DMS79 (cell line): ENCODE data around the gene RICTOR.

Experiments used
- DNase-seq: peaks from one replicate; lab custom pipeline; 2025; lab: John Stamatoyannopoulos, UW

Gene RICTOR

GRCh38 chr5:38932854-38933408 is 141.3 kb downstream of the RICTOR start:
- no peak for DNase-seq

GRCh38 chr5:38931731-38932130 is 142.5 kb downstream of the RICTOR start:
- DNase-seq, result no peak

GRCh38 chr5:38929838-38930237 is 144.4 kb downstream of the RICTOR start:
- DNase-seq, result no peak

GRCh38 chr5:38927470-38927869 is 146.7 kb downstream of the RICTOR start:
- DNase-seq, result no peak

- DNase-seq, result no peak
Observed at GRCh38 chr5:38926121-38926520, 148.1 kb downstream of the RICTOR start.

GRCh38 chr5:38925154-38925925 is 148.9 kb downstream of the RICTOR start:
- no peak for DNase-seq

GRCh38 chr5:38923661-38924451 is 150.3 kb downstream of the RICTOR start:
- no peak for DNase-seq

GRCh38 chr5:38922199-38922598 is 152.0 kb downstream of the RICTOR start:
- no peak for DNase-seq

GRCh38 chr5:38921174-38921573 is 153.0 kb downstream of the RICTOR start:
- no peak for DNase-seq

- no peak for DNase-seq
Observed at GRCh38 chr5:38916802-38917201, 157.4 kb downstream of the RICTOR start.

GRCh38 chr5:38913714-38914113 is 160.5 kb downstream of the RICTOR start:
- no peak for DNase-seq

GRCh38 chr5:38911933-38912332 is 162.3 kb downstream of the RICTOR start:
- DNase-seq, result no peak

- no peak for DNase-seq
Observed at GRCh38 chr5:38906503-38906902, 167.7 kb downstream of the RICTOR start.

- DNase-seq, result no peak
Observed at GRCh38 chr5:38905516-38905915, 168.7 kb downstream of the RICTOR start.

- DNase-seq, result no peak
Observed at GRCh38 chr5:38899936-38900335, 174.3 kb downstream of the RICTOR start.

- no peak for DNase-seq
Observed at GRCh38 chr5:38896760-38897159, 177.4 kb downstream of the RICTOR start.

- no peak for DNase-seq
Observed at GRCh38 chr5:38892363-38892762, 181.8 kb downstream of the RICTOR start.

GRCh38 chr5:38891563-38891962 is 182.6 kb downstream of the RICTOR start:
- no peak for DNase-seq

GRCh38 chr5:38889424-38889823 is 184.8 kb downstream of the RICTOR start:
- DNase-seq, result no peak

- no peak for DNase-seq
Observed at GRCh38 chr5:38888041-38888440, 186.2 kb downstream of the RICTOR start.
